HEK293 (cell line): ENCODE data around the gene ANXA4.

ENCODE experiments used
- ZNF146 ChIP-seq: fragments of 450-650 bp; formaldehyde crosslinking; IDR thresholded peaks from 2 replicates; pipeline ENCODE4 v1.5.1; 2016; ENCODE audit warnings: missing biosample characterization, missing genetic modification characterization
- ZNF280D ChIP-seq: fragments of 450-650 bp; formaldehyde crosslinking; IDR thresholded peaks from 2 replicates; pipeline ENCODE4 v1.5.1; 2016; ENCODE audit warnings: missing biosample characterization, missing genetic modification characterization
- TF ChIP-seq, protein P1 (sequence below): fragments of 450-650 bp; IDR thresholded peaks from 2 replicates; pipeline ENCODE4 v1.5.1; 2018; ENCODE audit warnings: missing biosample characterization, missing genetic modification characterization

DNA sequence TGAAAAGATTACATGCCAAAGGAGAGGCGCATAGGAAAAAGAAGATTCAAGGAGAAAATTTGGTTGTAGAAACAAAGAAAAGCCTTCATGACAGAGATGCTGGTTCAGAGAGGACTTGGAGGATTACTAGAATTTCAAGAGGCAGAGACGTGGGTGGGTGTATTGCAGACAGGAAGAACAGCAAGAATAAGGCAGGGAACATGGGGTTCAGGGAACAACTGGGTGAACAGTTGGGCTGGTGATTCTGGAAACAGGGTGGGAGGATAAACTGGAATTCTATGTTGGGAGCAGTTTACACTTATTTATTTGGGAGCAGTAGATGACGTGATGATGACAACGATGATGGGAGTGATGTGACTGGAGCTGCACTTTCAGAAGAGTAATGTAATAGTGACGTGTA lies 69.1 kb downstream of the ANXA4 start:
- TF ChIP-seq ZNF146 (tag by site-specific recombination) = no peak
- TF ChIP-seq, protein P1, sequence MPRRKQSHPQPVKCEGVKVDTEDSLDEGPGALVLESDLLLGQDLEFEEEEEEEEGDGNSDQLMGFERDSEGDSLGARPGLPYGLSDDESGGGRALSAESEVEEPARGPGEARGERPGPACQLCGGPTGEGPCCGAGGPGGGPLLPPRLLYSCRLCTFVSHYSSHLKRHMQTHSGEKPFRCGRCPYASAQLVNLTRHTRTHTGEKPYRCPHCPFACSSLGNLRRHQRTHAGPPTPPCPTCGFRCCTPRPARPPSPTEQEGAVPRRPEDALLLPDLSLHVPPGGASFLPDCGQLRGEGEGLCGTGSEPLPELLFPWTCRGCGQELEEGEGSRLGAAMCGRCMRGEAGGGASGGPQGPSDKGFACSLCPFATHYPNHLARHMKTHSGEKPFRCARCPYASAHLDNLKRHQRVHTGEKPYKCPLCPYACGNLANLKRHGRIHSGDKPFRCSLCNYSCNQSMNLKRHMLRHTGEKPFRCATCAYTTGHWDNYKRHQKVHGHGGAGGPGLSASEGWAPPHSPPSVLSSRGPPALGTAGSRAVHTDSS (tag by site-specific recombination) = no peak
- TF ChIP-seq ZNF280D (tag by site-specific recombination) = no peak
